Small intestine (tissue), 7 donors: Measurements from ENCODE around the gene RAC2. TPM values are rescaled to one million over a fixed set of nuclear protein-coding genes. Genes with fewer than 3 reads are reported as not detected.

Experiments
- DNase-seq, 2 donors: peaks; one replicate each; pipeline versions ENCODE4 v3.0.0 to v3.0.0-alpha.2; 2013
- FAIRE-seq: peaks from 2 replicates; lab custom pipeline; 2012; peaks lifted over from hg19 to GRCh38; lab: Jason Lieb, UNC
- H3K27ac ChIP-seq, 3 donors: one replicate each; pipeline ENCODE4 v1.5.1; 2013; ENCODE audit warnings: low read length in 2 of 3, mild to moderate bottlenecking in 2 of 3, control low read depth in 1 of 3, inconsistent platforms in 1 of 3, low read depth in 1 of 3, moderate library complexity in 1 of 3
- H3K27me3 ChIP-seq, 3 donors: one replicate each; pipeline ENCODE4 v1.6.1; 2013; ENCODE audit warnings: low read length in 3 of 3, inconsistent platforms in 1 of 3; ENCODE audit not compliant: control insufficient read depth in 3 of 3, insufficient read depth in 3 of 3
- H3K36me3 ChIP-seq, 3 donors: one replicate each; pipeline ENCODE4 v1.6.1; 2013; ENCODE audit warnings: low read length in 3 of 3, inconsistent platforms in 1 of 3, low read depth in 1 of 3, mild to moderate bottlenecking in 1 of 3, moderate library complexity in 1 of 3; ENCODE audit not compliant: control insufficient read depth in 3 of 3, insufficient read depth in 2 of 3
- H3K4me1 ChIP-seq, 3 donors: one replicate each; pipeline ENCODE4 v1.6.1; 2013; ENCODE audit warnings: low read length in 2 of 3, inconsistent platforms in 1 of 3, low read depth in 1 of 3, mild to moderate bottlenecking in 1 of 3, moderate library complexity in 1 of 3; ENCODE audit not compliant: control insufficient read depth in 3 of 3, insufficient read depth in 2 of 3
- H3K4me3 ChIP-seq, 3 donors: one replicate each; pipeline ENCODE4 v1.5.1; 2013; ENCODE audit warnings: low read length in 3 of 3, control low read depth in 1 of 3, inconsistent platforms in 1 of 3, low read depth in 1 of 3, mild to moderate bottlenecking in 1 of 3, moderate library complexity in 1 of 3
- H3K9me3 ChIP-seq, 2 donors: one replicate each; pipeline ENCODE4 v1.6.1; 2013; ENCODE audit warnings: low read depth in 1 of 2, low read length in 1 of 2; ENCODE audit not compliant: control insufficient read depth in 2 of 2, insufficient read depth in 1 of 2
- WGBS, 3 donors: extraction: QIAGEN DNeasy Blood & Tissue Kit; methylation state at CpG; one replicate each; pipeline ENCODE4 v1.1.7; 2013; 5-methylcytosine and 5-hydroxymethylcytosine counted together
- polyA plus RNA-seq, 4 donors: library from polyadenylated mRNA; stranded (reverse) in 3 of 4; unstranded in 1 of 4; fragments of 200-250 nt in 3 of 4; fragments of 120-200 nt in 1 of 4; gene quantifications; one replicate each; pipeline versions ENCODE4 v1.2.1 to v1.2.3, GENCODE V29; 2013
- donor health status: healthy with polysubstance abuse.
- donor health status: control.
- donor health status: control.
- donor health status: Bipolar disorder and iron deficiency.
- donor health status: healthy.

Gene RAC2
- polyA plus RNA-seq, 4 donors = 12.1 to 41.1 (median 24.8) TPM

DNA sequence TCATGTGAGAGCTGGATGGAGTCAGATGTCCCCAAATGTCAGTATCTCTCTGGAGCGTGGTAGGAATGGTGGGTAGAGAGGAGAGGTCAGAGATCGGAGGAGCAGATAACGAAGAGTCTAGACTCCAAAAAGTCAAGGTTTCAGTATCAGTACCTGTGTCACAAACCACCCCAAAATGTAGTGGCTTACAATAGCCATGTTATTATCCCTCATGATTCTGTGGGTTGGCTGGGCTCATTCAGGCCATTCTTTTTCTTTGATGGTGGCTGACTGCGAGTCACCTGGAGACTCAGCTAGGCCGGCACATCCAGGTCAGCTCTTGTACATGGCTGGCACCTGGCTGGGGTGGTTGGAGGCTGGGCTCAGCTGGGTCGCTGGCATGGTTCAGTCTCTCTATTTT is 24.5 kb downstream of the RAC2 start:
- FAIRE-seq (no peak), DNase-seq (no peak)
- Histone ChIP-seq H3K4me1 (no peaks in the 10 kb centered on the region), H3K4me3 (no peak overlapping the region), H3K9me3 (peaks cover 0 to 4% of the 10 kb centered on the region in 2 donors), H3K27me3 (no peaks in the 10 kb centered on the region), H3K27ac (peak overlapping the region in 1 of 3 donors; percentile 87), H3K36me3 (no peaks in the 10 kb centered on the region)
- WGBS, 3 donors = 74 to 80% (median 76%) methylated on average over 6 of the region's 6 CpGs

DNA sequence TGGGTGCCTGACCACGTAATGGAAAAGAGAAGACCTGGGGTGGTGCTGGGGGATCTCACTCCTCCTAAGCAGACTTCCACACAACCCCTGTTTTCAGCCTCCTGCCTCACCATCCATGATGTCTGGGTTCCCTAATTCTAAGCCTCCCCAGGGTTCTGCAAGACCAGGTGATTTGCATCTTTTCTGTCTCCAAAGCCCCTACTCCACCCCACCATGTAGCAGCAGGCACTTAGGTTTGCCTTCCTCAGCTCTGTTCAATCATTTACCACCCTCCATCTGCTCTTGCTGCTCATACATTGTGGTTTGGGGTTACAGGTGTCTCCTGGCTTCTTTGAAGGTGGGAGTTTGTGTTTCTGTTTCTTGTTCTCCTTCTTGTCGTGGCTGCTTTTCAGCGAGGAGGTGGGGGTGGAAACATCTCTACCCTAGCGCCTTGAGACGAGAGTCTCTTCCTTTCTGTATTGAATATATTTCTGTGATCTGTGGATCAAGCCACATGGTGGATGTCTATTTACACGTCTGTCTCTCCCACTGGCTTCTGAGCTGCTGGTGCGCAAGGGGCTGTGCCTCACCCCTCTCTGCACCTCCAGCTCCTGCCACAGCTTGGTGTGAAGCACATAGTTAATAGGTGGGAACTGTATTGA is 25.2 kb downstream of the RAC2 start:
- peak in 1 of 2 donors; percentile 43 for DNase-seq
- FAIRE-seq = no peak
- H3K27ac ChIP-seq = peak overlapping the region in 1 of 3 donors; percentile 87
- H3K9me3 ChIP-seq = peaks cover 0 to 4% of the 10 kb centered on the region in 2 donors
- H3K36me3 ChIP-seq = no peaks in the 10 kb centered on the region
- 36 to 59% (median 46%) methylated on average over 7 of the region's 7 CpGs for WGBS, 3 donors
- peaks cover 0 to 3% (median 0%) of the 10 kb centered on the region in 3 donors for H3K4me1 ChIP-seq
- H3K27me3 ChIP-seq = no peaks in the 10 kb centered on the region
- H3K4me3 ChIP-seq = no peak overlapping the region

GRCh38 chr22:37218399-37218770 is 25.7 kb downstream of the RAC2 start:
- H3K27me3 ChIP-seq = no peaks in the 10 kb centered on the region
- no peaks in the 10 kb centered on the region for H3K36me3 ChIP-seq
- H3K9me3 ChIP-seq = peaks cover 0 to 4% of the 10 kb centered on the region in 2 donors
- H3K27ac ChIP-seq = peak overlapping the region in 1 of 3 donors; percentile 45
- DNase-seq = no peak
- peaks cover 0 to 3% (median 0%) of the 10 kb centered on the region in 3 donors for H3K4me1 ChIP-seq
- no peak for FAIRE-seq
- 68 to 81% (median 74%) methylated on average over 6 of the region's 6 CpGs for WGBS, 3 donors
- no peak overlapping the region for H3K4me3 ChIP-seq

GRCh38 chr22:37215890-37216289 is 28.2 kb downstream of the RAC2 start:
- no peak for FAIRE-seq
- Histone ChIP-seq H3K4me3 (no peak overlapping the region), H3K9me3 (no peaks in the 10 kb centered on the region), H3K27ac (no peak overlapping the region), H3K27me3 (no peaks in the 10 kb centered on the region), H3K36me3 (no peaks in the 10 kb centered on the region), H3K4me1 (peaks cover 0 to 21% (median 0%) of the 10 kb centered on the region in 3 donors)
- WGBS, 3 donors = 42 to 66% (median 43%) methylated on average over 9 of the region's 9 CpGs
- DNase-seq = no peak

- WGBS, 3 donors = 83 to 90% (median 89%) methylated on average over 10 to 13 of the region's 13 CpGs
- Histone ChIP-seq H3K27ac (no peak overlapping the region), H3K4me1 (peaks cover 0 to 28% (median 0%) of the 10 kb centered on the region in 3 donors), H3K36me3 (no peaks in the 10 kb centered on the region), H3K4me3 (no peak overlapping the region), H3K27me3 (no peaks in the 10 kb centered on the region), H3K9me3 (no peaks in the 10 kb centered on the region)
- DNase-seq (no peak), FAIRE-seq (no peak)
These were observed 29.4 kb downstream of the RAC2 start for GRCh38 chr22:37214731-37215030.

DNA sequence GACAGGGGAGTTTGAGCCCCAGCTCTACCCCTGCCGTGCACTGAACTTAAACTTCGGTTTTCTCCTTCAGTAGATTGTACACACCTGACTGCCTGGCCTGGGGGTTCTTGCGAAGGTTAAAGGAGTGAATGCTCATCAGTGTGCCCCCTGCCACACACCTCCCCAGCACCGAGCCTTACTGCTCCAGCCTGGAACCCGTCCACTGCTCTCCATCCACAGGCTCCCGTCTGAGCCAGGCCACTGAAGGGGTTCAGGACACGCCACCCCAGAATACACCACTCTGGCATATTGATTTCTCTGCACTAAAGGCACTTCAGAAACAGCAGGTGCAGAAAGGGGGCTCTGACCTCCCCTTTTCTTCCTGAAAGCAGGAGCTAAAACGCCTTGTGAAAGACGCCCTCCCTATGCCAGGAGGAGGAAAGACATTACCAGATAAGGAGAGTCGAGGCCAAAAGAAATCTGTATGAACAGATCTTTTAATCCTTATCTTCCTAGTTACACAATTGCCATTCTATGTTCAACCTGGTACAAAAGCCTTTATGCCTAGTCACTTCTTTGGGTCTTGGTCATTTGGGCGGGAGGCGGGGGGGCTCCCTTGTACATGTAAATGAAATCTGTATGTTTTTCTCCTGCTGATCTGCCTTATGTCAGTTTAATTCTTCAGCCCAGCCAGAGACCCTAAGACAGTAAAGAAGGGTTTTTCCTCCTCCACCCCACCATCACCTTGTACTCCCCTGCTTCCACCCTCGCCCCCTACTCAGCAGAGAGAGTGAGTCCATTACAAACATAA is 29.9 kb downstream of the RAC2 start:
- no peaks in the 10 kb centered on the region for H3K36me3 ChIP-seq
- no peak for FAIRE-seq
- H3K27me3 ChIP-seq = no peaks in the 10 kb centered on the region
- no peak for DNase-seq
- peaks cover 0 to 28% (median 0%) of the 10 kb centered on the region in 3 donors for H3K4me1 ChIP-seq
- H3K27ac ChIP-seq = no peak overlapping the region
- no peaks in the 10 kb centered on the region for H3K9me3 ChIP-seq
- no peak overlapping the region for H3K4me3 ChIP-seq
- WGBS, 3 donors = 61 to 78% (median 71%) methylated on average over 13 of the region's 13 CpGs

DNA sequence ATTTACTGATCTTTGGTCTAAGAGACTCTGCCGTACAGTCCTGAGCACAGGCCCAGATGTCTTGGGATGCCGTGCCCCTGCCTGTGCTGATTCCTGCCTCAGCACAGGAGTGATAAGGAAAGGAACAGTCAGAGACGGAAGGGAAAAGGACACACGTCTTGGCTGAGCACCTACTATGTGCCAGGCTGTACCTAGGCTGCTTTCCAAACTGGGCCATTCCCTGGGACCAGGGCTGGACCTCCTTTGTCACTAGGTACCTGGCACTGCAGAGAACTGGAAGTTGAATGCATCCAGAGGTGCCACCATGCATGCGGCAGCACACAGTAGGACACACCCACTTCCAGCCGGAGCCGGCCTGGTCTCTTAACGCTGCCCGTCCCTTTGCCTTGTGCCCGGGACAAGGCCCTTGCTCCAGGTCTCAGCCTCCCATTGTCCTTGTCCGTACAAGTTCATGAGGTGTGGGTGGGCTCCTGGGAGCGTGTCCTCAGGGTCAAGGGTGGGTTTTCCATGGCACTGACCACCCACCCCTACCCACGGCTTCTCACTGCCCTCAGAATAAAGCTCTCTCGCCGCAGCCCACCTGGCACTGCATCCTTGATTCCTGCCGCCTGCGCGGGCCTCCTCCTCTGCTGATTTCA is 30.7 kb downstream of the RAC2 start:
- Histone ChIP-seq H3K27me3 (no peaks in the 10 kb centered on the region), H3K4me1 (peaks cover 0 to 29% (median 0%) of the 10 kb centered on the region in 3 donors), H3K4me3 (no peak overlapping the region), H3K36me3 (no peaks in the 10 kb centered on the region), H3K9me3 (no peaks in the 10 kb centered on the region), H3K27ac (no peak overlapping the region)
- FAIRE-seq = no peak
- 84 to 90% (median 87%) methylated on average over 18 of the region's 18 CpGs for WGBS, 3 donors
- no peak for DNase-seq

GRCh38 chr22:37212174-37212906 is 31.7 kb downstream of the RAC2 start, which contains the start of gene SSTR3:
SSTR3 (minus strand) TSS chr22:37212477; CDS start chr22:37207803, 4,674 bp downstream.
- DNase-seq (peak in 1 of 2 donors; percentile 52), FAIRE-seq (no peak)
- Histone ChIP-seq H3K9me3 (no peaks in the 10 kb centered on the region), H3K27ac (no peak within 1 kb of the TSS), H3K4me1 (peaks cover 0 to 34% (median 0%) of the 10 kb centered on the region in 3 donors), H3K4me3 (no peak within 1 kb of the TSS), H3K27me3 (no peaks in the 10 kb centered on the region), H3K36me3 (no peaks in the 10 kb centered on the region)
- WGBS, 3 donors = 8 to 29% (median 17%) methylated on average over 22 to 23 of the region's 23 CpGs
